GM21737 (cell line): Measurements from ENCODE around the gene LNX2.
A peak's percentile ranks its signal among the peaks of the same experiment; 100 is the strongest.

ENCODE experiments used
- ATAC-seq: cut with Tn5 transposase; IDR thresholded peaks from one replicate; pipeline ENCODE4 v1.9.1; 2021; ENCODE audit warnings: mild to moderate bottlenecking, moderate library complexity; ENCODE audit not compliant: unreplicated experiment

LNX2 gene

DNA sequence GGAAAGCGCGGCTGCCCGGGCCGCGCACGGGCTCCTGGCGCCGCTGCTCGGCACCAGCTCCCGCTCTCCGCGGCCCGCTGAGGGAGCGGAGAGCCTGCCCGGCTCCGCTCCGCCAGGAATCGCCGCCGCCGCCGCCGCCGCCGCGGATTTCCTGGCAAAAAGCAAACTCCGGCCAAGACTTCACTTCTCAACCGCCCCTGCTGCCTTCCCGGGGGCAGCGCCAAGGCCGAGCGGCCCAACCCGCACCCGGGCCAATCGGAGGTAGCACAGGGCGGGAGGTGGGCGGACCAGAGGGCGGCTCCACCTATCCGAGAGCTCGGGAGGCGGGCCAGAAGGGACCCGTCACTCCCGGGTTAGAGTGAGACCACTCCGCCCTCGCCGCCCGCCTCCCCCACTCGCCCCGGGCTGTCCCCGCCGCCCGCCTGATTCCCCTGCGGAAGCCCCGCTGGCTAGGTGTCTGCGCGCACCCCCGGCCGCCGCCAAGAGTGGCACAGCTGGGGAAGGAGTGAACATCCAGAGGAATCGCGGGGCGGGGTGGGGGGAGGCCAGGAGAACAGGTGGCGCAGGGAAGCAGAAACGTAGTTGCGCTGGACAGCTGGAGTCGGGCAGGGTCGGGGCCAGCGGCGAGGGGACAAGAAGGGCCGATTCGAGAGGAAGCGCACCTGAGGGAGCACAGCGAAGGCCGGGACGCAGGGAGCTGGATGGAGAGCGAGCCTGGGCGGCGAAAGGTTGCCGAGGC lies at the start of gene LNX2:
LNX2 (minus strand) TSS at position 153 of the 739 bp plus-strand sequence. CDS start 38,826 bp downstream, outside the sequence.
- ATAC-seq = peak; percentile 83

DNA sequence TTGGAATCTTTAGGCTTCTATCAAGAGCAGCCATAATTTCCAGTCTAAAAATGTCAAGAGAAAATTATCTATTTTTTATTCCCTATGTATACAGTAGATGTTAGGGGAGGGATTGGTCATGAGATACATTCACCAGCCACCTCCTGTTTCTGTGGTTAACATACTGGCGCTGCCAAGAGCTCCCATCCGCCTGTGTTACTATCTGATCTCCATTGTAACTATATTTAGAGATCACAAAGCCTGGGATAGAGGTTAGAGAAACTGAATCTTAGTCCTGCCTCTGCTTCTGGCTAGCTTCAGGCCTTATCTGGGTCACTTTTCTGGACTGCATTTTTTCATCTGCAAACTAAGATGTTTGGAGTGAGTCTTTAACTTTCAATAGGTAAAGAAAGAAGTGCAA lies 47.6 kb upstream of the LNX2 start:
- ATAC-seq = no peak

DNA sequence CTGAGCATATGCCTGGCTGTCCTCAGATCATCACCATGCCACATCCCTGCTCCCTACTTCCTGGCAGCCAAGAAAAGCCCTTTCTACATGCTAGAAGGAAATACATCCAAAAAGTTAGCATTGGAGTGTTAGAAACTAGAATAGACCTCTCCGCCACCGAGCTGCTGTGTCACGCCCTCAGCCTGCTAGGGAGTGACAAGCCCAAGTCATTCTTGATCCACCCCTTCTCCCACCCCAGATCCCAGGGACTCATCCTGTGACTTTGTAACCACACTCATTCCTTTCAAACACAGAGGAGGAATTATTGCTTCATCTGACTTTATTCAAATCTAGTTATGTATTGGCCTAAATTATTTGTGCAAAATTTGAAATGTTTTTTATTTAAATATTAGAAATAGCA lies 46.6 kb upstream of the LNX2 start:
- no peak for ATAC-seq

DNA sequence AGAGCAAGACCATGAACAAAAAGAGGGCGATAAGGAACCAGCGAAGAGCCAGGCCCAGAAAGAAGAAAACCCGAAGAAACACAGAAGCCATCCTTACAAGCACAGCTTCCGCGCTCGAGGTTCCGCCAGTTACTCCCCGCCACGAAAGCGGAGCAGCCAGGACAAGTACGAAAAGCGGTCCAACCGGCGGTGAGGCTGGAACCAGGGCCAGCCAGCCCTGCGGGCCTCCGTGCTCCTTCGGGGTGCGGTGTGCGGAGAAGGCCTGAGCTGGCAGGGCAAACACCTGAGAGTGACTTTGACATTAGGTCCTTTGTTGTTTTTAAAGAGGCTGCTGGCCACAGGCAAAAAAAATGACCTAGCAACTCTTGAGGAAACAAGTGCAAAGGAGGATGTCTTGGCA lies 45.4 kb upstream of the LNX2 start:
- ATAC-seq = no peak

DNA sequence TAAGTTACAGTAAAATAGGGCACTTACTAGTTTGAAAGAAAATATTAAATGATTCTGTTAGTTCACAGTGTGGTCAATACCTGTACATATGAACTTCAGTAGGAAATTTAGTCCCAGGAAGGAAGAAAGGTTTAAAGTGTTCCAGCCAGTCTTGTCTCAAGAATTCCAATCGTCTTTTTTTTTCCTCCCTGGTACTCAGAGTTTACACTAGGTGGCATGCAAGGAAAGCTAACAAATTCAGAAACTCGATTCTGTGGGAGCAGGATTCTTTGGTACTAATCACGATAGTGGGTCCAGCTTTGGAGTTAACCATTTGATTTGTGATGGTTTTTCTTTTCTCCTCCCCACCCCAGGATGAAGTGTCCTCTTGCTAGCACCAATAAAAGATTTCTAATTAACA lies 45.0 kb upstream of the LNX2 start:
- ATAC-seq = no peak

DNA sequence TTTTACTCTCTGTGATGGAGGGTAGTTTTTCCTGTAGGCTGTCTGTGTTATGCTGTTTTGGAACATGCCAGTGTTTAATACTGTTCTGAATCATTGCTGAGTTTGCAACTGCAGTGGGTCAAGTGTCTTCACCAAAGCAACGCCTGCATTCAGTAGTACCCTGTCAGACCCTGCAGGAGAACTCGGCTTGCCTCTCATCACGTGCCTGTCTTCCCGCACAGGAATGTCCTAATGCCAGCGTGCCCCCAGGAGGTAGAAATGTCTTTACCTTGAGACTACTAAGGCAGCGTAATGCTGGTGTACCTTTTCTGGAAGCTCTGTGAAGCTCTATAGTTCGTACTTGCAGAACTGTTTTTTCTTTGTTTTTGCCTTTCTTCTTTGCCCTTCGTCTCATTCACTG lies 43.6 kb upstream of the LNX2 start:
- ATAC-seq = no peak

DNA sequence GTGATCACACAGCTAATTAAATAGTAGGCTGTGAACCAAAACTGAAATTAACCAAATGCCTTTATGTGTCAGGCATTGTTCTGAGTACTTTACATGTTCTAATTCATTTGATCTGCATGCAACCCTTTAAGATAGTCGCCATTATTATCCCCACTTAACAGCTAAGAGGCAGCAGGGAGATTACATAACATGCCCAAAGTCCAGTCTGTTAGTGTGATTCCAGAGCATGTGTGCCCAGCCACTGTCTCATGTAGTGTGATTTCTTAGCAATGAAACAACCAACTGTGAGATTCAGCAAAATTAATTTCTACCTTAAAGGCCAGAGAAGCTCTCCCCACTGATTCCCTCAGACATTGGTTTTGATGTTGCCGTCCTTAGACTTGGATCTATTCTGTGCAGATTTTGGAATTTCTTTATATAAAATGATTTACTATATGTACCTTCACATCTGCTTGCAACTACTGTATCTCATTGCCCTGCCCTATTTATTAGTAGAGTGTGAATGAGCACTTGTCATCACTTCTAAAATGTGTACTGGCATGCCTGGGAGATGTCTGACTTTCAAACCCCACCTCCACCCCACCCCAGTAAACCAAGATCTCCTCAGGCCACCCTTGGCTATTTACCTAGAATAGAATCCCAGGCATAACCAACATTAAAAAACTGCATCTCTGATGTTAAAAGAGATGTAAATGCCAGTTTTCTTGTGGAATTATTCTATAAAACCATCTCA lies 42.6 kb upstream of the LNX2 start:
- no peak for ATAC-seq

DNA sequence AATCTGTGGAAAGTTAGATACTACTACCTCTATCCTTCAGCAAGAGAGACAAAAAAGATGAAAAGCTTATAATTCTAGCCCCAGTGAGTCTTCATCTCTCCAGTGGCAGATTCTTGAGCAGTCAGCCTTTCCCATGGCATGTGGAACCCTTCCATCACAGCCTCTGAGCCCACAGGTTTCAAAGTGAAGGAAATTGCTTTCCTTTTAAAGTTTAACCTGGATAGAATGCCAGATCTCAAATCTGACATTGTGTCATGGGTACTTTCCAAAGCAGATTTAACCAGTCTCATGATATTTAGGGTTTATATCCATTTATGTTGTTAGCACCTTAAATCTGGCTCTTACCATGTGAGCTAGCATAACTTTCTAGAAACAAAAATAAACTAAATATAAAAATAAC lies 40.7 kb upstream of the LNX2 start:
- no peak for ATAC-seq

DNA sequence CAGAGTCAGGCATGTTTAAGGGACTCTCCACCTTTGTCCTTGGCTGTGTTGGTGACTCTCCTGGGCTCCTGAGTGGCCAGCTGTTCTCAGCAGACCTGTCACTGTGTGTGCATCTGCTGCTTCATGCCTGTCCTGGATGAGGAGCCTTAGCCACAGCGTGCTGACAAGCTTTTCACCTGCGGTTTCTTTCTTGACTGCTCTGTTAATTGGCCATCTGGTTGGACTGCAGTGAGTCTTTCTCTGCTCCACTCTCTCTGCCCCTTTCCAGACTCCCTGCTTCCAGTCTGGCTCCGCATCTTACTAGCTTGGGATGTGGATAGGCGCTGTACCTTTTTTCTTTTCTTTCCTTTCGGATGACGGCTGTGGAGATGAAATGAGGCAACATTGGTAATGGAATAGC lies 40.2 kb upstream of the LNX2 start:
- ATAC-seq = no peak

DNA sequence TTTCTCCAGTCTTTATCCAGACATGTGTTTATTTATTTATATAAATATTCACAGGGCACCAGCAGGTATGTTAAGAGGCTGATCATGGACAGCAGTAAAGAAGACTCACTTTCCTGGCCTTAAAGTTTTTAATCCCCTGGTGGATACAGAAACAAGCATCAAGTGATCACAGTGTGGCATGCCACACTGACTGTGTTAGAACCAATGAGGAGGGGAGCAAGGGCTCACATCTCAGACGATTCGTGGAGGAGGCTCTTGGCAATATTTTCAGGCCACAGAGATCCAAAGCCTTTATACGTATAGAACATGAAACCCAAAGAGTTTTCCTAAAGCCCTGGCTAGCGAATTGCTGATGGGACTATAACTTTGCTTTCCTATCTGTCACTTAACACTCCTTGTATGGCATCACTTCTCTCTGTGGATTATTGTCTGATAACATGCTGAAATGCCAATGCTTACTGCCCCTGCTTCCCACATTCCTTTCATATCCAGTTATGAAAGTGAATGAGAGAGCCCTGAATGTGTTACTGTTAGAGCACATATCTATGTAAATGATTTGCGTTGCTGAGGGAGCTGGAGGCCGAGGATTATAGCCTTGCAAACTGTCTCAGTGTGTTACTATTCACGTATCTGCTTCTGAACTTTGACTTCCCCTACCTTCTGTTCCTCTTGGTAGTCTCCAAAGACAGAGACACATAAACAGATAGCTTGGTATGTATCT lies 39.0 kb upstream of the LNX2 start:
- ATAC-seq = no peak

DNA sequence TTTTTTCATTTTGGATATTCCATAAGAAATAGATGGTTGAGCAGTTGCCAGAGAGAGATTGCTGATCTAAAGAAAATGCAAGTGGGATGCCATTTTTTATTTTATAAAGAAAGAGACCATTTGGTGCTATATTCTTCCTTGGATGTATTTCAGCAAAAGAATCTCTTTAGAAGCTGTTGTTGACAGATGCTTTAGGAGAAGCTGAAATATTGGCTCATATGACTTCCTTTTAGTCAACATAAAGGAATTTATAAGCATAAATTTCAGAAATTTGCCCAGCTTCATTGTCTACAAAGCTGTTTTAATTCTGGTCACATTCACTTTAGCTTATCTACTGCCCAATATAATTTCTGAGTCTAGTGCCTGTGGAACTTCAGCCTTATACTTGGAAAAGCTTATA lies 38.2 kb upstream of the LNX2 start:
- no peak for ATAC-seq

DNA sequence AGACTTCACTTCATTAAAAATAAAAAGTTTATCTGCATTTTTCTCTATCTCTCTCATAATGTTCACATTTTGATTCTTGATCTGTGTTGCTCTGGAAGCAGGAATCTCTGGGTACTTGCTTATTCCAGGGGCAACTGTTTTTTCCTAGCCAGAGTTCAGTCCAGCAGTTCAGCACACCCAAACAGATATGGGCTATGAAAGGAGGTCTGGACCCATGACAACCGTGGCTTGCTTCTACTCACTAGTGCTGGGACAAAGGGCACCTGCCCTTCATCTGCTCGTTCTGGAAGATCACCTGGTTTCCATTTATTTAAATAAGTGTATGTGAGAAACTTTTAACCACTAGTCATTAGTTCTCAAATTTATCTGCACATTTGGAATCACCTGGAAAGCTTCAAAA lies 37.4 kb upstream of the LNX2 start:
- no peak for ATAC-seq

DNA sequence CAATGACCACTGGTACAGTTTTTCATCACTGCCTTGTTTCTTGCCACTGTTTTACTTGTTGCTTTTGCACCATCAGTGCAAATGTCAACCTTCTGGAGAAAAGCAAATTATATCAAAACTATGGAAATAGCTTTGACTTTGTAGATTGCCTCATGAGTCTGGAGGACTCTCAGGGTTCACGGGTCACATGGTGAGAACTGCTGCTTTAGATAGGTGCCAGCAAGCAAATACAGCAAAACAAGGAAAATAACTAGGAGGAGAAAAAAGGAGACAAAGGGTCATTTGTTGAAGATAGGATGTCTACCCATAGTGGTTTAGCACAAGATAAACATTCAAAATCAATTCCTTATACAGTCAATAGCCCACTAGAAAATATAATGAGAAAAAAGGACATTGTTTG lies 34.5 kb upstream of the LNX2 start:
- no peak for ATAC-seq

DNA sequence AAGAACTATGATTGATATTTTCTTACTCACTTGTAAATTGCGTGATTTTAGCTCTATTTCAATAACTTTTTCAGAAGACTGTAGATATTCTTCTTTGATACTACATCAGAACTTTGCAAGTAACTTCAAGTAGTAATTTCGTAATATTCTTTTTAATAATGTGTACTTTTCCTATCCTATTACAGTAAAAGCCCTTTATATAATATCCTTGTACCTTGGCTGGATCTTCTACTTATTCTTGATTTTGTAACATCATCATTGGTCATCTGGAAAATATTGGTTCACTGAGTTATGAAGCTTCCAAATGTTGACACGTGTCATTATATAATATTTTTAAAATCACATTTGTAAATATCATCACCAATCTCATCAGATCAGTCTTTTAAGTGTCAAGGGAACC lies 33.7 kb upstream of the LNX2 start:
- no peak for ATAC-seq

DNA sequence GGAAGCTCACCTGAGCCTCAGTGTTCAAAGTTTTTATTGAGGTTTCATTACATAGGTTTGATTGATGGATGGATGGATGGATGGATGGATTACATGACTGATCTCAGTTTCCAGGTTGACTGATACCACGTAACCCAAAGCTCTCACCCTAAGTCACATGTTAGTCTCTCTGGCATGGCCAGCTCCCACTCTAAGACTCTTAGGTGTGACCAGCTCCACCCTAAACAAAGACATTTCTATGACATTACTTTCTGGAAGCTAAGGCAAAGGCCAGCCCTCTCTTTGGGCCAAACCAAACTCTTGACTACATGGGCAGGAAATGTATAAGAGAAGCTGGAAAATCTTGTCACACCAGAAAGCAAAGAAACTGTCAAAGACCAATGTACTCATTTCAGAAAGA lies 30.0 kb upstream of the LNX2 start:
- ATAC-seq = no peak

DNA sequence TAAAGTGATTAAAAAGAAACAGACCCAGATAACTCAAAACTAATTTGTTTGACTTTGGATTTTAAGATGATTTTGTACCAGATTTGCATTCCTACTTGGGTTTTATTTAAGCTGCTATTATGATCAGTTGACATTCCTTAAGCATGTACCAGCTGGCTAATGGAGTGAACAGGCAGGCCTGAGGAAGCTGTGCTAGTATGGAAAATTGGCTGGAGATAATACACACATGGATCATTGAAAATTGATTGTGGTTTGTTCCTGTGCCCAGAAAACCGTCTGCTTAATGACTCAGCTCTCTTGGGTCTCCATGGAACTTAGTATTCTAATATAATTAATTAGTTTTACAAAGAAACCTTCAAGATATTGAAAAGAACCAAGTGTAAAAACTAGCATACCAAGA lies 24.0 kb upstream of the LNX2 start:
- no peak for ATAC-seq

DNA sequence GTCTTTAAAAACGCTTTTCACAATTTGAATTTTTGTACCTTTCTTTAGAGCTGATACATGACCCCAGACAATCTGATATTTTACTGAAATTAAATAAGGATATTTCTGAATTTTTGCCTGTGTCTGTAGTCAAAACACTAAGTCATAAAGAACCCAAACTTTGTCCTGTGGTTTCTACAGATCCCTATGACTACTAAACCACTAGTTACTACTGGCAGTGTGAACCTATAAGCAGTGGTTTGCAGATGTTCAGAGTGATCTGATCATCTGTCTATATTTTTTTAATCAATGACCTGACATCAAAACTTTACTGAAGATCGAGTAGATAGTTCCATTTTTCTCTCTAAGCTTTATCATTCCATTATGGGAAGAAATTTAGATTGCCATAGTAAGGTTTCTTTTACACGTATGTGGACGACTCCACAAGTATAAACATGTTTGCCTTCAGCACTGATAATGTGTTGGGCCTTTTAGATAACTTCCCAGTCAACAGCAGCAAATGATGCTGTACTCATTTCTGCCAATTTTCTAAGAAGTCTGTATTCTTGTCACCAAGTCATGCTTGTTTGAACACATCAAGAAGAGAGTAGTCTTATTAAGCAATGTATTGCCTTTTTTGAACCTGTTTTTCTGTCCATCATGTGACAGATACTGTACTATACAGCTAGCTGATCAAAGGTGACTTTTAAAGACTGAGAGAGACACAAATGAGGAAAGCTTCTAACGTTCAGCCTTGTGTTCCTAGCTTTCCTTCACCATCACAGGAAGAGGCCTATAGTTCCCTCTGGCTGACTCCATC lies 23.2 kb upstream of the LNX2 start:
- no peak for ATAC-seq

DNA sequence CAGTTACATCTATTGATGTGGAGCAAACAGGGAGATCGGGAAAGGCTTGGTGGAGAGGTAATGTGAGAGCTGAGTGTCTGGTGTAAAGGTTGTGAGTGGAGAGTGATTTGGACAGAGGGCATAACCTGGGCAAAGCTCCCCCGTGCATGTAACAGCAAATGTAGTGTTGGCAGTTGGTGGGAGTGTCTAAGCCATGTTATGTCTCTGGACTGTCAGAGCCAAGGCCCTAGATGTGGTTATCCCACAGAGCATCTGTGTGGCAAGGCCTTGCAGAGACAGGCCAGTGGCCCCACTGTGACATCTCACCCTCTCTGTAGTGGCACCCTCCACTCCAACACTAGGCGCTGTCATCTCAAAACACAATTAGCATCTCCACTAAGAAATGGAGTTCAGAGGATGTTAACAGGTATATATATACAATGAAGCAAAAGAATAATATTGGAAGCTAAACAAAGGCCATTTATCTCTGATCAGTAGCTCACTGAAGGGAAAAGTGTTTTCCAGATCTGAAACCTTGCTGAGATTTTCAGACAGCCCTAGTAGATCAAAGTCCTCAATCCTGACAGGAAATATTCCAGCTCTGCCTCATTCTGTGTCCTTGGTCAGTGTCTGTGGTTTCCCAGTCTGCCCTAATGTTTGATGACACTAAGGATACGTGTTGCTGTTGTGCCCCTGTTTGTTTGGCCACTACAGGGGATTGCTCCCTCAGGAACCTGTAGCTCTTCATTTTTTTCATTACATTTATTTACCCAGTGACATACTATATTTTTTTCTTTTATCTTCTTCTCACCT lies 21.6 kb upstream of the LNX2 start:
- no peak for ATAC-seq

DNA sequence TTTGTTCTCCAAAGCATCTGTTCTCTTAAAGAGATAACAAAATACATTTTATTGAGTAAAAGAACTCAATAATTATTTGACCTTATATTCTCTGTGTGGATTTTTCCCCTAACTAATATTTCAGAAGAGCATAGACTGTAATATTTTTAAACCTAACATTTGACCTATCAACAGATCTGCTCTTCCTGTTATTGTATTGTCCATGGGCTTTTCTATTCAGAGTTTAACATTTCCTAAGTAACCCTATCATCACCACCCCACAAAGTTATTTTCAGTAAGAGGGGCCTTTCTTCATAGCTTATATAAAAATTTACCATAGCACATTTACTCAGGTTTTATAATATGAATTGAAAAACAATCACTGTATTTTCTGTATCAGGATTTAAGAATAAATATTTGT lies 18.9 kb upstream of the LNX2 start:
- no peak for ATAC-seq

DNA sequence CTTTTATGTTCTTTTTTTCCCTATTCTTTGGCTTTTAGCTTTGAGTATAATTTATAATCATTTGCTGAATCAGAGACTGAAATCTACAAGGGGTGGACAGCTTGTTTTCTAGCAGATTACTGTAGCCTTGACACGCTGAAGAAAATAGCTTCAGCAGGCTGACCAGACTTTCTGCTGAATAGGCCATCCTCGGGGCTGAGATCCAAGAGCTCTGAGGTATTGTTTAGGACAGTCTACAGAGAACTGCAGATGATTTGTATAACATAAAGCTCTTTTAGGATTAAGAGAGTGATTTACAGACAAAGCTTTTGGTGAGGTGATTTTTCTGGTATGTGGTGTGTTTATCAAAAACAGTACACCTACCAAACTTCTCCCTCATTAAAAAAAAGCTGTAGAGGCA lies 18.2 kb upstream of the LNX2 start:
- ATAC-seq = no peak
